GM12872 (cell line): Measurements from ENCODE around the gene ARSB.

Experiments
- TF ChIP-seq, protein P1 (sequence below): IDR thresholded peaks from 3 replicates; pipeline ENCODE4 v1.5.1; 2011; ENCODE audit warnings: low read depth, mild to moderate bottlenecking, low read length, moderate library complexity; ENCODE audit not compliant: insufficient read depth

The ARSB gene

DNA sequence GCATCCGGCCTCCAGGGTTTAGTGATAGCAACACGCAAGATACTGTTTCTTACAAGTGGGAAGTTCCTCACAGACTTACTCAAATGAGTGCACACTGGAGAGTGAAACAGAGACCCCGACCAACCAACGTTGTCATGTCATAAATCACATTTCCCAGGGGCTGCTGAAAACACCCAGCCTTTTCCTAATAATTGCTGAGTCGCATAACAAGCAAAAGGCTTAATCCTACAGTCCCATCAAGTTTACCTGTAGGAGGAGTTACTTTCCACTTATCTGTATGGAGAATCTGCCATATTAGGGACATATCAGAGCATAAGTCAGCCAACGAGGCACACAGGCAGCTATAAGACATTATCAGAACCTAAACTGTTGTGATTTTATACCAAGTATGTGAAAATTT is 180.1 kb downstream of the ARSB start:
- TF ChIP-seq, protein P1, sequence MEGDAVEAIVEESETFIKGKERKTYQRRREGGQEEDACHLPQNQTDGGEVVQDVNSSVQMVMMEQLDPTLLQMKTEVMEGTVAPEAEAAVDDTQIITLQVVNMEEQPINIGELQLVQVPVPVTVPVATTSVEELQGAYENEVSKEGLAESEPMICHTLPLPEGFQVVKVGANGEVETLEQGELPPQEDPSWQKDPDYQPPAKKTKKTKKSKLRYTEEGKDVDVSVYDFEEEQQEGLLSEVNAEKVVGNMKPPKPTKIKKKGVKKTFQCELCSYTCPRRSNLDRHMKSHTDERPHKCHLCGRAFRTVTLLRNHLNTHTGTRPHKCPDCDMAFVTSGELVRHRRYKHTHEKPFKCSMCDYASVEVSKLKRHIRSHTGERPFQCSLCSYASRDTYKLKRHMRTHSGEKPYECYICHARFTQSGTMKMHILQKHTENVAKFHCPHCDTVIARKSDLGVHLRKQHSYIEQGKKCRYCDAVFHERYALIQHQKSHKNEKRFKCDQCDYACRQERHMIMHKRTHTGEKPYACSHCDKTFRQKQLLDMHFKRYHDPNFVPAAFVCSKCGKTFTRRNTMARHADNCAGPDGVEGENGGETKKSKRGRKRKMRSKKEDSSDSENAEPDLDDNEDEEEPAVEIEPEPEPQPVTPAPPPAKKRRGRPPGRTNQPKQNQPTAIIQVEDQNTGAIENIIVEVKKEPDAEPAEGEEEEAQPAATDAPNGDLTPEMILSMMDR, result no peak

DNA sequence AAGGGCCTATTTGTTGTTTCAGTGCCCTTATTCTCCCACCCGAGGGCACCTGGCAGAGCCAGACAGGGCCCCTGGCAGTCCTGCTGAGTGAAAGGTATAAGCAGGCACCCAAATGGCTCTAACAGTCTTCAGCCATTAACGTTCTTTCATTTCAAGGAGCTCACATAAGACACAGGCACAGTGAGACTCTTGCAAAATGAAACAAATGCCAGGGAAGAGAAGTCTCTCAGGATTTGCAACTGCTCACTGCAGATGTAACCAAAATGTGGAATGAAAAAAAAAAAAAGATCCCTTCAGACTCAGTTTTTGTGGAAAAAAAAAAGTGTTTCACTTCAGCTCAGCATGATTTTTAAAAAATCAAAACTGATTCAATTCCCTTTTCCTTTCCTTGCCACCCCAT is 181.2 kb downstream of the ARSB start:
- TF ChIP-seq, protein P1, result no peak

DNA sequence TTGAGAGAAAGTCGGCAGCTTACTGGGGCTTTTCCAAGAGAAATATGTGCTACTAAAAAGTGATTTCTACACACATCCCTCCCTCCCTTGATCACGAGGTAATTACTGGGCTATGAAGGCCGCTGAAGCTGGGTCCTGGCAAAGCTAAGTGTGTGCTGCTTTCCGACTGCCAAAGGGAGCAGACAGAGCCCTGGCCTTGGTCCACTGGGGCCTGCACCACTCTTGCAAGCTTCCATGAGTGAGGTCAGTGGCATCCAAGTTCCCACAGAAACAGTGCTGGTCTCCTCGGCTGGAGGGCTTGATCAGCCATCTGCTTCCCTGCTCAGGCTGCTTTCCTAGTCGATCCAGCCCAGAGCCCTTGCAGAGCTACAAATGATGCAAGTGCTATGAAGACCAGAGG is 181.8 kb downstream of the ARSB start:
- TF ChIP-seq, protein P1, result no peak

DNA sequence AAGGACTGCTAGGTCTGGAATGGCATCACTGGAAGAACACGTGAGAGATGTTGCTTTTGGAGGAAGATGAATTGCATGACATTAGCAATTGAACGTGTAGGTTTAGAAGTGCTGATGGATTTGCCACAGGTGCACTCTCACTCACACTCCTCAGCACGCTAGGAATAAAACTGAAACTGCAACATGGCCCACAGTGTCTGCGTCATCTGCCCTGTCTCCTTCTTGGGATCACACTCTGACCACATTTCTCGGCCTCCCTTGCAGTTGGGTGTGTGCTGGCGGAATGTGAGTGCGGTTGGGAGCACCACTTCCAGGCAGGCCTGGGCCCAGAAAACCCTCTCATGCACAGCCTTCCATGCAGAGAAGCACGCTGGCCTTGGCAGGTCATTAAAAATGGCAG is 183.7 kb downstream of the ARSB start:
- TF ChIP-seq, protein P1, result no peak

DNA sequence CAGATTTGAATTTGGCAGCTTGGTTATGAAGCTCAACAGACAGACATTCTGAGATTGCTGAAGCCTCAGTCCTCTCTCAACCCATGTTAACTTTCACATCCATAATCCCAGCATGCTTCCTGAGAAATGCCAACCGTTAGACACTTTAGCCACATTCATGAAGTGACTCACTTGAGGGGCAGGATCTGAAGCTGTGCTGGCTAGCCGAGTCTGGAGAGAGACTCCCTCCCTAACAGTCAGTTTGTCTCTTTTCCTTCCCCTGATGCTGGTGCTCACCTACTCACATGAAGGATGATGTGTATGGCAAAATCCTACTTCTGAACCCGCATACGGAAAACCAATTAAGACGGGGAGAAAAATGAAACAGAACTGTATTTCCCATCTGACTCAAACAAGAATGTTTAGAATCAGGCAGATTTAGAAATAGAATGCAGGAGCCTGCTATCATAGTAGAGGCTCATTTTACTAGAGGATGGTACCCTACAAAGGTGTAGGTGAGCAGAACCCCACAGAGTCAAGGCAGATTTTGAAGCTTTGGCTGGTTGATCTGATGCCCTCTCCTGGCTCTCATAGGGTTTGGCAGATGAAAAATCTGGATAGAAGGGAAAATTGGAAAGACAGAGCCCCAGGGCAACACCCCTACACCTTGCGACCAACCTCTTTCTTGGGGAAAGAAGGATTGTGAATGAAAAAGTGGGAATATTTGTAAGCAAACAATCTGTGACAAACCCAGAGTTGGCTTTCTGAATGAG is 185.7 kb downstream of the ARSB start:
- TF ChIP-seq, protein P1, result no peak

DNA sequence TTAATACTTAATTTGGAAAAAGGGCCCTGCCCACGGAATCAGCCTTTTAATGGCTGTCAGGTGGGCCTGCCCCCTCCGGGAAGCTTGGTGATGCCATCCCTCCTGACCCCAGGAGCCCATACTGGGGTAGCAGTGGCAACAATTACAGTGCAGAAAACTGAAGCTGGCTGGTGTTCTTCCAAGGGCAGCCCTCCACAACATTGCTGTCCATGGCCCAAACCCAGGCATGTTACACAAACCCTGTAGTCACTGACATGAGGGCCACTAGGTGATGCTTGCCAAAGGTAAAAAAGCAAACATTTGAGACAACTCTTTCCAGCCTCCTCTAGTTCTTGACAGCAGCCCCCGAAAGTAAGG is 186.5 kb downstream of the ARSB start:
- TF ChIP-seq, protein P1, result no peak

DNA sequence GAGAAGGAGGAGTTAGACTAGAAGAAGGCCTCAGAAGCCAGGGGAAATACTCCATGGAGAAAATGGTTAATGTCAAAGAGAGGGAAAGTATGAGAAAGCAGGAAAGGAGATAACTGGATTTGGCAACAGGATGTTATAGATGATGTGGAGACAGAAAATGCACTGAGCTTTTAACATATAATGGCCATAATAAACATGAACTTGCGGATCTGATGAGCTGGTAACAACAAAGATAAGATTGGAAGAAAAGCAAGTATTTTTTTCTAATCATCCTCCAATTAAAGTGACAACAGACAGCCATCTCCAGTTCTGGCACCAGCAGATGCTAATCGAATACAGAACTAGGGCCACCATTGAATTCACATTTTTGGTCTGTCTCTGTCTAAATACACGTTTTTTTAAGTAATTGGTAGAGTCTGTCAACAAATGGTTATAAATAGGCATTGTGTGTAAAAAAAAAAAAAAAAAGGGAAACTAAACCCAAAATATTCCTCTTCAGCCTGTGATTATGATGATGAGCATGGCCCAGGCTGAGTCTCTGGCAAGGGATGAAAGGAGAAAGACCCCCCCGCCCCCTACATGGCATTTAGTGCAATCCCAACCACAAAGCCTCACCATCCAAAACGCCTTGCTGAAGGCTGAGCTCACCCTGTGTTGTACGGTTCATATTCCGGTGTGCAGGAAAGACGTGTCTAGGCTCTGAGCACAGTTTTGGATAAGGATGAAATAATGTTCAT is 187.0 kb downstream of the ARSB start:
- TF ChIP-seq, protein P1, result no peak
